ENCODE data around the gene CLCN1.
"Not testable (repeated sequence)": the region's sequence is repeated elsewhere in the genome, so short reads cannot be mapped to it uniquely, and the experiment has no call there.

CLCN1 gene

GRCh38 chr7:143287339-143287934 is 28.5 kb upstream of the CLCN1 start:
- H3K4me3 ChIP-seq (ENCODE audit: low read depth, low read length): no peak overlapping the region
- TF ChIP-seq CTCF (IDR thresholded peaks at IDR 0.05; ENCODE audit: borderline replicate concordance, insufficient read depth, low read depth, low read length): no peak

DNA sequence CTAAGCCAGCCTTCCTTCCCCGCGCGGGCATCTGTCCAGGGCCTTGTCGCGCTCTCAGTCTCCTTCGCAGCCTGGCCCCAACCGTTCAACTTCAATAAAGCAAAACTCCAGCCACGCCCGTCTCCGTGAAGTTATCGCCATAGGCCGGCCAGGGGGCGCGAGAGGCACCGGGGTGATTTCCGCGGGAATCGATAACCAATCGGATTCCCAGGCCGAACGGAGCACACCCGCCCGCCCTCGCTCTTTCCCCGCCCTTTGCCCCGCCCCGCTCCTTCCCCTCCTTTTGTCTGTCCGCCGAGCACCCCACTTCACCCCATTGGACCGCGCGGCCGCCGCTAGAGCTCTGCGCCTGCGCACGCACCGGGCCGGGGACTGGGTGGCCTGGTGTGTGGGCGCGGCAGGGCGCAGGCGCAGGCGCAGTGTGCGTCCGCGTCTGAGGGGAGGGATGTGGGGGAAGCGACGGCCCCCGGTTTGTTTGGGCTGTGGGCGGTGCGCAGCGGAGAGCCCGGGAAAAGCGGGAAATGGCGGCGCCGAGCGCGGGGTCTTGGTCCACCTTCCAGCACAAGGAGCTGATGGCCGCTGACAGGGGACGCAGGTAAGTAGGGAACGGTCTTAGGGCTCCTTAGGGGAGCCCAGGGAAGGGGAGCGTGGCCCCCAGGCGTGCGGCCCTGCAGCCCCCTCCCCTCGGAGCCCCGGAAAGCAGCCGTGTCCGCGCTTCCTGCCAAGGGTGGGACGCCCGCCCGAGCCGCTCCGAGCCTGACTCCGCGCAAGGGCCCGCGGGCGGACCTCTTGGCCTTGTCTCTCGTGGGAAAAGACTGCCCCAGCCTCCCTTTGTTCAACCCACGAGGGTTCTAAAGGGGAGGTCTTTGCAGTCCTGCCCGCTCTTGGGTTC is 27.7 kb upstream of the CLCN1 start, which contains the start of gene CASP2:
TSS of gene CASP2 (plus strand) at position 417 of the 892 bp plus-strand sequence. CDS start at position 522, 105 bp downstream.
- TF ChIP-seq CTCF (IDR thresholded peaks at IDR 0.05; ENCODE audit: borderline replicate concordance, insufficient read depth, low read depth, low read length): no peak
- H3K4me3 ChIP-seq (ENCODE audit: low read depth, low read length): peak within 1 kb of the TSS; percentile 82

DNA sequence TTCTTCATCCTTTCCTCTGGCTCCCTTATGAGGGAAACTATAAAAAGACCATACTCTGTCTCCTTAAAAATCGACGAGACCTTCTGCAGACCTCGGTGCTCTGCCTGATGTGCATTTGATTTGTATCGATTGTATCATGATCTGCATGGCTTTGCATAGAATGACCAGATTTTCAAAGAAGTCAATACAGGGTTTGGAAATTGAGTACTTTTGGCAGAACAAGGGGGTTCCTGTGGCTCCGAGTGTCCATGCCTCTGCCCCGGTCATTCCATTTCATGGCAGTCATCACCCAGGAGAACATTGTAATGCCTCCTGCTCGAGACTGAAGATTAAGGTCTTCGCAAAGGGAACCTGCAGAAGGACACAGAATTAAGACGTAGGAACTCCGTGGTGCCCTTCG is 27.1 kb upstream of the CLCN1 start:
- TF ChIP-seq CTCF (IDR thresholded peaks at IDR 0.05; ENCODE audit: borderline replicate concordance, insufficient read depth, low read depth, low read length): no peak
- H3K4me3 ChIP-seq (ENCODE audit: low read depth, low read length): peak overlapping the region; percentile 82

- TF ChIP-seq CTCF (IDR thresholded peaks at IDR 0.05; ENCODE audit: borderline replicate concordance, insufficient read depth, low read depth, low read length): no peak
These were observed 26.5 kb upstream of the CLCN1 start for GRCh38 chr7:143289421-143289820.

GRCh38 chr7:143289888-143290287 is 26.0 kb upstream of the CLCN1 start:
- not testable (repeated sequence) for H3K4me3 ChIP-seq (ENCODE audit: low read depth, low read length)

More at GRCh38 chr7:143289421-143289820, 26.5 kb upstream of the CLCN1 start:
- peak overlapping the region; percentile 82 for H3K4me3 ChIP-seq (ENCODE audit: low read depth, low read length)

DNA sequence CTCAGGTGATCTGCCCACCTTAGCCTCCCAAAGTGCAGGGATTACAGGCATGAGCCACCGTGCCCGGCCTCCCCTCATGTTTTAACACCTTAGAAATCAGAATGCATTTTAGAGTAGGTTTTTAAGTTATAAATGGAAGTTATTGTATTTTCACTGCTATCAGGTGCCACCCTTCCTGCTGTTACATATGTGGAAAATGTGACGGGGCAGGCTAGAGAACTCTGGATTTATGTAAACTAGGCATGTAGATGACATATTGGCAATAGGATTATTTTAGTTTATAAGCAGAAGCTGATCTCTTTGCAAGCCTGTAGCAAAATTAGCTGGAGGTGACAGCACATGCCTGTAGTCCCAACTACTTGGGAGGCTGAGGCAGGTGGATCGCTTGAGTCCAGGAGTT is 25.6 kb upstream of the CLCN1 start:
- no peak overlapping the region for H3K4me3 ChIP-seq (ENCODE audit: low read depth, low read length)
- no peak for TF ChIP-seq CTCF (IDR thresholded peaks at IDR 0.05; ENCODE audit: borderline replicate concordance, insufficient read depth, low read depth, low read length)

DNA sequence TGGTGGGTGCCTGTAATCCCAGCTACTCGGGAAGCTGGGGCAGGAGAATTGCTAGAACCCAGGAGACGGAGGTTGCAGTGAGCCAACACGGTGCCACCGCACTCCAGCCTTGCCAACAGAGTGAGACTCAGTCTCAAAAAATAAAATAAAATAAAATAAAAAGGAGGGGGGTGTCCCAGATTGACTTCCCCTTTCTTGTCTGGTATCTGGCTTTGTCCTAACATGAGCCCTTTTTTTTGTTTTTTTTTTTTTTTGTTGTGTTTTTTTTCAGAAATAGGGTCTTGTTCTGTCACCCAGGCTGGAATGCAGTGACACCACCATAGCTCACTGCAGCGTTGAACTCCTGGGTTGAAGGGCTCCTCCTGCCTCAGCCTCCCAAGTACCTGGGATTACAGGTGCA is 23.0 kb upstream of the CLCN1 start:
- TF ChIP-seq CTCF (IDR thresholded peaks at IDR 0.05; ENCODE audit: borderline replicate concordance, insufficient read depth, low read depth, low read length): no peak
- H3K4me3 ChIP-seq (ENCODE audit: low read depth, low read length): no peak overlapping the region

Data from GM12875 (cell line).